H1 (cell line): ENCODE results near the gene TEAD4. TPM values are rescaled to one million over a fixed set of nuclear protein-coding genes. Genes with fewer than 3 reads are reported as not detected.

Experiments
- CTCF ChIA-PET: fragments of 300-600 bp; sonication (Branson Sonifier 250); formaldehyde crosslinking; loops from one replicate; lab custom pipeline; 2021; ENCODE audit not compliant: partially characterized antibody; lab: Charles Lee
- POLR2A ChIA-PET: fragments of 300-600 bp; sonication (Branson Sonifier 250); formaldehyde crosslinking; loops from one replicate; lab custom pipeline; 2021; ENCODE audit warnings: inconsistent platforms; ENCODE audit not compliant: partially characterized antibody; lab: Charles Lee
- DNase-seq, 2 experiments: peaks; one replicate each; pipeline versions ENCODE4 v3.0.0 to v3.0.0-alpha.2; 2010 to 2022; ENCODE audit warnings: low spot score in 2 of 2, low read depth in 1 of 2, mixed read lengths in 1 of 2
- FAIRE-seq: peaks from 2 replicates; lab custom pipeline; 2011; peaks lifted over from hg19 to GRCh38; lab: Jason Lieb, UNC
- H2AFZ ChIP-seq: 2 replicates; pipeline ENCODE4 v1.8.1; 2012; ENCODE audit warnings: low read length, inconsistent platforms
- H2AK5ac ChIP-seq: 2 replicates; pipeline ENCODE4 v1.6.1; 2013; ENCODE audit warnings: low read depth, low read length
- H2BK120ac ChIP-seq: replicated peaks from 2 replicates; pipeline ENCODE3; 2013; ENCODE audit warnings: low read depth, low read length, inconsistent platforms
- H2BK12ac ChIP-seq: 2 replicates; pipeline ENCODE4 v1.6.1; 2013; ENCODE audit warnings: low read depth, low read length
- H2BK15ac ChIP-seq: 2 replicates; pipeline ENCODE4 v1.6.1; 2013; ENCODE audit warnings: low read length
- H2BK20ac ChIP-seq: 2 replicates; pipeline ENCODE4 v1.6.1; 2013; ENCODE audit warnings: low read length
- H2BK5ac ChIP-seq: 2 replicates; pipeline ENCODE4 v1.6.1; 2013; ENCODE audit warnings: low read depth, low read length
- H3K14ac ChIP-seq: 2 replicates; pipeline ENCODE4 v1.6.1; 2013; ENCODE audit warnings: inconsistent platforms; ENCODE audit not compliant: insufficient read length
- H3K18ac ChIP-seq: 2 replicates; pipeline ENCODE4 v1.6.1; 2013; ENCODE audit warnings: low read length; ENCODE audit errors: extremely low read depth
- H3K23ac ChIP-seq: 2 replicates; pipeline ENCODE4 v1.6.1; 2013; ENCODE audit warnings: inconsistent platforms; ENCODE audit not compliant: insufficient read length
- H3K23me2 ChIP-seq: 2 replicates; pipeline ENCODE4 v1.6.1; 2013; ENCODE audit warnings: low read depth, low read length
- H3K27ac ChIP-seq: 2 replicates; pipeline ENCODE4 v1.6.1; 2011; ENCODE audit warnings: low read depth, low read length, inconsistent platforms
- H3K27me3 ChIP-seq, 4 experiments: replicated peaks in 1 of 4; 1 replicate in 1 of 4; 2 replicates in 3 of 4; pipeline versions ENCODE4 v1.6.1 to v1.8.1; 2011 to 2013; ENCODE audit warnings: low read length in 3 of 4, mild to moderate bottlenecking in 3 of 4, inconsistent platforms in 2 of 4, mixed read lengths in 2 of 4, moderate library complexity in 1 of 4; ENCODE audit not compliant: control insufficient read depth in 3 of 4, insufficient read depth in 3 of 4; ENCODE audit errors: extremely low read depth in 1 of 4
- H3K36me3 ChIP-seq, 4 experiments: 2 replicates each; pipeline versions ENCODE4 v1.6.1 to v1.8.1; 2011 to 2013; ENCODE audit warnings: mild to moderate bottlenecking in 4 of 4, low read length in 3 of 4, moderate library complexity in 2 of 4, control low read depth in 1 of 4, inconsistent platforms in 1 of 4; ENCODE audit not compliant: insufficient read depth in 4 of 4, control insufficient read depth in 2 of 4
- H3K4ac ChIP-seq: replicated peaks from 2 replicates; pipeline ENCODE3; 2013; ENCODE audit warnings: low read length, low read depth, mixed read lengths, inconsistent platforms; ENCODE audit not compliant: insufficient read length
- H3K4me1 ChIP-seq, 4 experiments: replicated peaks in 1 of 4; 1 replicate in 1 of 4; 2 replicates in 3 of 4; pipeline versions ENCODE4 v1.6.1 to v1.8.1; 2011 to 2013; ENCODE audit warnings: low read length in 3 of 4, inconsistent platforms in 2 of 4, mixed read lengths in 1 of 4; ENCODE audit not compliant: insufficient read depth in 4 of 4, control insufficient read depth in 3 of 4
- H3K4me2 ChIP-seq, 2 experiments: 2 replicates each; pipeline versions ENCODE4 v1.6.1 to v1.8.1; 2011 to 2013; ENCODE audit warnings: low read depth in 2 of 2, low read length in 2 of 2, control low read depth in 1 of 2, inconsistent platforms in 1 of 2, mild to moderate bottlenecking in 1 of 2; ENCODE audit not compliant: insufficient read depth in 1 of 2
- H3K4me3 ChIP-seq, 4 experiments: fragments of 200-600, 300-600 bp in 1 of 4; sonication (generic), shearing (Covaris generic), sonication (Bioruptor Twin) in 1 of 4; 2 replicates each; pipeline versions ENCODE4 v1.5.1 to v1.8.1; 2011 to 2016; ENCODE audit warnings: low read length in 4 of 4, low read depth in 3 of 4, control low read depth in 2 of 4, inconsistent platforms in 2 of 4, mild to moderate bottlenecking in 2 of 4, mixed read lengths in 1 of 4, moderate library complexity in 1 of 4; ENCODE audit not compliant: insufficient read depth in 2 of 4; ENCODE audit errors: extremely low read depth in 1 of 4
- H3K56ac ChIP-seq: replicated peaks from 2 replicates; pipeline ENCODE3; 2013; ENCODE audit warnings: low read depth, mild to moderate bottlenecking, mixed read lengths, low read length, inconsistent platforms; ENCODE audit not compliant: insufficient read length
- H3K79me1 ChIP-seq: 2 replicates; pipeline ENCODE4 v1.6.1; 2013; ENCODE audit warnings: low read depth, low read length, control low read depth
- H3K79me2 ChIP-seq, 2 experiments: 2 replicates each; pipeline versions ENCODE4 v1.6.1 to v1.8.1; 2012 to 2013; ENCODE audit warnings: low read length in 2 of 2, mild to moderate bottlenecking in 2 of 2, inconsistent platforms in 1 of 2; ENCODE audit not compliant: insufficient read depth in 2 of 2, control insufficient read depth in 1 of 2
- H3K9ac ChIP-seq, 4 experiments: replicated peaks in 1 of 4; 1 replicate in 1 of 4; 2 replicates in 3 of 4; pipeline versions ENCODE4 v1.6.1 to v1.8.1; 2011 to 2013; ENCODE audit warnings: low read depth in 3 of 4, low read length in 3 of 4, control low read depth in 2 of 4, mild to moderate bottlenecking in 2 of 4, moderate library complexity in 2 of 4, inconsistent platforms in 1 of 4; ENCODE audit errors: extremely low read depth in 1 of 4
- H3K9me3 ChIP-seq, 2 experiments: 2 replicates each; pipeline versions ENCODE4 v1.6.1 to v1.8.1; 2012 to 2013; ENCODE audit warnings: mild to moderate bottlenecking in 2 of 2, moderate library complexity in 2 of 2, control low read depth in 1 of 2, inconsistent platforms in 1 of 2, low read depth in 1 of 2, low read length in 1 of 2, mixed read lengths in 1 of 2; ENCODE audit not compliant: insufficient read depth in 2 of 2
- H4K20me1 ChIP-seq, 2 experiments: replicated peaks in 1 of 2; 2 replicates each; pipeline versions ENCODE3 to v1.8.1; 2011 to 2013; ENCODE audit warnings: inconsistent platforms in 2 of 2, low read length in 2 of 2, mild to moderate bottlenecking in 1 of 2; ENCODE audit not compliant: insufficient read depth in 2 of 2, control insufficient read depth in 1 of 2
- H4K5ac ChIP-seq: 2 replicates; pipeline ENCODE4 v1.6.1; 2013; ENCODE audit warnings: low read length, low read depth, mixed read lengths, inconsistent platforms; ENCODE audit not compliant: insufficient read length
- H4K8ac ChIP-seq: 2 replicates; pipeline ENCODE4 v1.8.0; 2013; ENCODE audit warnings: mild to moderate bottlenecking, moderate library complexity, low read length, inconsistent platforms; ENCODE audit not compliant: insufficient read depth; ENCODE audit errors: extremely low read depth
- H4K91ac ChIP-seq: replicated peaks from 2 replicates; pipeline ENCODE3; 2013; ENCODE audit warnings: low read length, mixed read lengths, inconsistent platforms; ENCODE audit not compliant: insufficient read length
- BACH1 ChIP-seq: IDR thresholded peaks from 2 replicates; pipeline ENCODE4 v1.6.1; 2012; ENCODE audit warnings: low read length, improper control_type of control experiment
- CHD2 ChIP-seq: IDR thresholded peaks from 2 replicates; pipeline ENCODE4 v1.6.1; 2012; ENCODE audit warnings: low read length, improper control_type of control experiment
- EGR1 ChIP-seq: IDR thresholded peaks from 2 replicates; pipeline ENCODE4 v1.6.1; 2011; ENCODE audit warnings: low read depth, low read length, borderline replicate concordance
- EZH2 ChIP-seq: fragments of 200-600 bp; sonication (generic); IDR thresholded peaks from 2 replicates; pipeline ENCODE4 v1.7.1; 2012; ENCODE audit warnings: low read depth, mild to moderate bottlenecking, moderate library complexity, low read length, inconsistent platforms; ENCODE audit not compliant: severe bottlenecking
- HDAC6 ChIP-seq: IDR thresholded peaks from one replicate; pipeline ENCODE4 v1.7.1; 2012; ENCODE audit warnings: low read depth, mild to moderate bottlenecking, inconsistent platforms, low read length, moderate library complexity
- NRF1 ChIP-seq: IDR thresholded peaks from 2 replicates; pipeline ENCODE4 v1.6.1; 2011; ENCODE audit warnings: mild to moderate bottlenecking, low read depth, low read length, improper control_type of control experiment
- PHF8 ChIP-seq: fragments of 200-600 bp; sonication (generic); conservative IDR thresholded peaks from 2 replicates; pipeline ENCODE4 v1.7.1; 2012; ENCODE audit warnings: low read depth, mild to moderate bottlenecking, inconsistent platforms, low read length, moderate library complexity
- SRF ChIP-seq: IDR thresholded peaks from 2 replicates; pipeline ENCODE4 v1.6.1; 2011; ENCODE audit warnings: mild to moderate bottlenecking, low read depth, low read length, moderate library complexity
- WGBS, 2 experiments: shearing (Covaris generic) in 1 of 2; methylation state at CpG; one replicate each; pipeline versions ENCODE4 v1.1.6 to v1.1.7; 2013 to 2015; ENCODE audit warnings: low lambda C conversion rate in 2 of 2, mixed read lengths in 2 of 2, inconsistent platforms in 1 of 2, low coverage in 1 of 2, missing lambda C conversion rate in 1 of 2; ENCODE audit not compliant: insufficient replicate concordance in 2 of 2, insufficient coverage in 1 of 2, insufficient read length in 1 of 2; ENCODE audit errors: extremely low coverage in 1 of 2, missing lambda C conversion rate in 1 of 2; 5-methylcytosine and 5-hydroxymethylcytosine counted together
- polyA plus RNA-seq, 7 experiments: library from polyadenylated mRNA; depleted of rRNA in 3 of 7; stranded (reverse) in 5 of 7; unstranded in 2 of 7; fragments of >200 nt in 5 of 7; fragments of 200-250 nt in 2 of 7; gene quantifications; 1 replicate in 5 of 7; 2 replicates in 1 of 7; 4 replicates in 1 of 7; pipeline versions ENCODE4 v1.2.1 to v1.2.3, GENCODE V29; 2011 to 2013; ENCODE audit warnings: missing spikeins in 2 of 7, mixed read lengths in 2 of 7
- total RNA-seq: library from RNA; stranded (reverse); fragmentation: NEBNext Ultra II Directional; extraction: Animal tissue kit (Norgen Biotek cat#: 25700); gene quantifications from 2 replicates; pipeline ENCODE4 v1.2.1, GENCODE V29; 2021
- TF ChIP-seq, protein P1 (sequence below): IDR thresholded peaks from 2 replicates; pipeline ENCODE4 v1.6.1; 2012; ENCODE audit warnings: low read length, inconsistent platforms

TEAD4 gene
- total and polyA plus RNA-seq, 2 of the 8 experiments (the other 6 are each of a cell fraction or from before 2014, with no cell fraction given): 56.7 to 116 TPM

DNA sequence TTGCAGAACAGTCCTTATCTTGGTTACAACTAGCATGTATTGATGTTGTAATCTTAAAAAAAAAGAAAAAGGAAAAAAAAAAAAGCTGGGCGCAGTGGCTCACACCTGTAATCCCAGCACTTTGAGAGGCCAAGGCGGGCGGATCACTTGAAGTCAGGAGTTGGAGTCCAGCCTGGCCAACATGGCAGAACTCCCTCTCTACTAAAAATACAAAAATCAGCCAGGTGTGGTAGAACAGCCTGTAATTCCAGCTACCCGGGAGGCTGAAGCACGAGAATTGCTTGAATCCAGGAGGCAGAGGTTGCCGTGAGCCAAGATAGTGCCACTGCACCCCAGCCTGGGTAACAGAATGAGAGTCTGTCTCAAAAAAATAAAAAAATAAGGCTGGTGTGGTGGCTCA, 25.6 kb upstream of the TEAD4 start:
- Histone ChIP-seq H3K4ac (no peak overlapping the region), H3K18ac (no peak overlapping the region), H2BK20ac (no peak overlapping the region), H3K4me2 (no peak overlapping the region), H3K23ac (no peak overlapping the region), H3K4me3 (no peak overlapping the region), H3K23me2 (0 out of 2 replicates have a peak, but pooled peaks cover 1% of the 10 kb centered on the region), H4K5ac (no peak overlapping the region), H2BK5ac (no peak overlapping the region), H3K79me1 (no peaks in the 10 kb centered on the region), H3K14ac (no peak overlapping the region), H2AFZ (no peak overlapping the region), H4K20me1 (no peaks in the 10 kb centered on the region), H2BK120ac (no peak overlapping the region), H3K4me1 (no peaks in the 10 kb centered on the region), H4K91ac (no peak overlapping the region), H4K8ac (no peak overlapping the region), H2BK15ac (no peak overlapping the region), H2BK12ac (no peak overlapping the region), H3K9me3 (no peaks in the 10 kb centered on the region), H3K36me3 (peaks cover 0 to 15% (median 6%) of the 10 kb centered on the region in 4 experiments; a peak in 5 of 8 replicates), H3K27me3 (no peaks in the 10 kb centered on the region), H3K79me2 (no peaks in the 10 kb centered on the region), H3K56ac (no peak overlapping the region), H3K27ac (no peak overlapping the region), H2AK5ac (no peak overlapping the region), H3K9ac (no peak overlapping the region)
- TF ChIP-seq SRF (no peak), HDAC6 (no peak), EGR1 (no peak), EZH2 (no peak), CHD2 (no peak), BACH1 (no peak), PHF8 (no peak), NRF1 (no peak)
- TF ChIP-seq, protein P1, sequence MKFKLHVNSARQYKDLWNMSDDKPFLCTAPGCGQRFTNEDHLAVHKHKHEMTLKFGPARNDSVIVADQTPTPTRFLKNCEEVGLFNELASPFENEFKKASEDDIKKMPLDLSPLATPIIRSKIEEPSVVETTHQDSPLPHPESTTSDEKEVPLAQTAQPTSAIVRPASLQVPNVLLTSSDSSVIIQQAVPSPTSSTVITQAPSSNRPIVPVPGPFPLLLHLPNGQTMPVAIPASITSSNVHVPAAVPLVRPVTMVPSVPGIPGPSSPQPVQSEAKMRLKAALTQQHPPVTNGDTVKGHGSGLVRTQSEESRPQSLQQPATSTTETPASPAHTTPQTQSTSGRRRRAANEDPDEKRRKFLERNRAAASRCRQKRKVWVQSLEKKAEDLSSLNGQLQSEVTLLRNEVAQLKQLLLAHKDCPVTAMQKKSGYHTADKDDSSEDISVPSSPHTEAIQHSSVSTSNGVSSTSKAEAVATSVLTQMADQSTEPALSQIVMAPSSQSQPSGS: no peak
- ChIA-PET CTCF (interaction anchor here (0.7 to 4.2 kb wide), 7 partner anchors 9 to 100 kb away, joined by 3 to 21 read pairs (median 4); no protein-coding TSS in a partner anchor), POLR2A (interaction anchor here (1.2 kb wide), 1 partner anchor 27 kb away, joined by 3 read pairs; no protein-coding TSS in a partner anchor)
- WGBS, 2 experiments: 97% methylated on average over 6 of the region's 6 CpGs; no CpG with 5 or more reads in 1 of the 2 experiments
- no peak for DNase-seq
- FAIRE-seq: no peak
